GM20431 (cell line): ENCODE data around the gene OR11L1.

Experiments
- in situ Hi-C: fragments of 300-500 bp; cut with MseI, MboI; formaldehyde crosslinking; loops from one replicate; pipeline ENCODE4 v1.15.0; 2020; ENCODE audit warnings: low sequenced_read_pairs; ENCODE audit not compliant: unreplicated experiment

OR11L1 gene, protein sequence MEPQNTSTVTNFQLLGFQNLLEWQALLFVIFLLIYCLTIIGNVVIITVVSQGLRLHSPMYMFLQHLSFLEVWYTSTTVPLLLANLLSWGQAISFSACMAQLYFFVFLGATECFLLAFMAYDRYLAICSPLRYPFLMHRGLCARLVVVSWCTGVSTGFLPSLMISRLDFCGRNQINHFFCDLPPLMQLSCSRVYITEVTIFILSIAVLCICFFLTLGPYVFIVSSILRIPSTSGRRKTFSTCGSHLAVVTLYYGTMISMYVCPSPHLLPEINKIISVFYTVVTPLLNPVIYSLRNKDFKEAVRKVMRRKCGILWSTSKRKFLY

GRCh38 chr1:247841796-247842195 is at the start of gene OR11L1:
TSS of gene OR11L1 (minus strand) at chr1:247841896. CDS start at chr1:247841896, 0 bp downstream.
- in situ Hi-C loops = no loop called here

- in situ Hi-C loops = no loop called here
Measured at GRCh38 chr1:247884797-247885413, 43.2 kb upstream of the OR11L1 start.

GRCh38 chr1:247883346-247883745 is 41.6 kb upstream of the OR11L1 start:
- in situ Hi-C loops = no loop called here

GRCh38 chr1:247865416-247865815 is 23.7 kb upstream of the OR11L1 start:
- in situ Hi-C loops = no loop called here

- in situ Hi-C loops = no loop called here
Measured at GRCh38 chr1:247864644-247865043, 22.9 kb upstream of the OR11L1 start.

DNA sequence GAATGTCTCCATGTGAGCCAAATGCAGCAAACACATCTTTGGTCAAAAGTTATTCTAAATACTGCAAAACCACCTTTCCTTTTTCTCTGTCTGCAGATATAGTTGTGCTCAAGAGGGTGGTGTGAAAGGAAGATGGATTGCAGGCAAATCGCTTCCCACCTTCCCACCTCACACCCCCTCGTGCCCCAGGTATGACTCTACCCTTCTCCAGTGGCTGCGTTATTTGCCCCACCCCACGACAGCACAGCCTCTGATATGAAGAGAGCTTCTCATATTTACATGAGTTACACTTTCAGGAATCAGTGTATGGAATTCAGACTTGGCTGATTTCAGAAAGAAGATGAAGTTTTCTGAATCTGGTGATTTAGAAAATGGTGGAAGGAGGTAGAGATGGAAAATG is 21.1 kb upstream of the OR11L1 start:
- in situ Hi-C loops = no loop called here

DNA sequence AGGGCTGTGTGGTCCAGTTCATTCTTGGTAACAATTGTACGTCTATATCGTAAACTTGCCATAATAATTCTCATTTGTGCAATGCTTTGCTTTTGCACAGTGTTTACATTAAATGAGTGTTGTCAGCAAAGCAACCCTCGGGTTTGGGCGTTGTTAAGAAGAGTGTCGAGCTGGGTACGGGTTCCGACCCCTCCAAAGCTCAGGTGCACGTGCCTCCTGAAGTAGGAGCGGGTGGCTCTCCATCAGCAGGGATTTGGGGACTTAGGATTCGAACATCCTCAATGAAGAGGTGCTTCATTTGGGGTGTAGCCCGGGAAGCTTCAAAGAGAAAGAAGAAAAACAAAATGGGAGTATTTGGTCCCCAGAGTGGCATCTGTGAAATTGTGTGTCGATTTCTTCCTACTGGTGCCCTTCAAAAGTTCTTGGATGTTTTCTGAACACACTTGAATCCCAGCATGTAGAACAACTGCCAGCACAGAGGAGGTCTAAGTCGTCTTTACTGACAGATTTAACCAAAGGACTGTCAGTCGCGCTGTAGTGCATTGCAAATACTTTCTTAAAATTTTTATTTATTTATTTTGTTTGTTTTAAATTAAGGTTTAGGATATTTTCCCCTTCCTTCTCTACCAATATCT is 16.4 kb upstream of the OR11L1 start:
- in situ Hi-C loops = no loop called here

- in situ Hi-C loops = no loop called here
Measured at GRCh38 chr1:247857069-247857984, 15.6 kb upstream of the OR11L1 start, which contains the start of gene TRIM58. TSS of gene TRIM58 (plus strand) at chr1:247857187. CDS start at chr1:247857247, 60 bp downstream.

- in situ Hi-C loops = no loop called here
Measured at GRCh38 chr1:247855911-247856310, 14.2 kb upstream of the OR11L1 start.

GRCh38 chr1:247854899-247855545 is 13.3 kb upstream of the OR11L1 start:
- in situ Hi-C loops = no loop called here

DNA sequence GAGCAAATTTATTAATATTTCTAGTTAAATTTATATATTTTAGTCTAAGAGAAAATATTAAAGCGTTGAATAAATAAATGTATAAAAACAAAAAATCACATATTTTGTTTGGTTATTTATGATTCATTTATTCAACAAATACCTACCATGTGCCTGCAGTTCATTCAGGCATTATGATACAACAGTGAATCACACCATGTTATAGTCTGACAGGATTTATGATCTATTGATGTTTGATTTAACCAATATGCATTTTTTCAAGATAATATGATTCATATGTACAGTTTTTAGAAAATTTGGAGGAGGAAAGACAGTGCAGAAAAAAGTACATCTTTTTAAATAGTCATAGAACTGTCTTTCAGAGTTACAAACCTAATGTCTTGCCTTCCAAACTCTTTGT is 7.9 kb upstream of the OR11L1 start:
- in situ Hi-C loops = no loop called here

- in situ Hi-C loops = no loop called here
Measured at GRCh38 chr1:247848346-247848745, 6.7 kb upstream of the OR11L1 start.

- in situ Hi-C loops = no loop called here
Measured at GRCh38 chr1:247845693-247846017, 4.0 kb upstream of the OR11L1 start.

DNA sequence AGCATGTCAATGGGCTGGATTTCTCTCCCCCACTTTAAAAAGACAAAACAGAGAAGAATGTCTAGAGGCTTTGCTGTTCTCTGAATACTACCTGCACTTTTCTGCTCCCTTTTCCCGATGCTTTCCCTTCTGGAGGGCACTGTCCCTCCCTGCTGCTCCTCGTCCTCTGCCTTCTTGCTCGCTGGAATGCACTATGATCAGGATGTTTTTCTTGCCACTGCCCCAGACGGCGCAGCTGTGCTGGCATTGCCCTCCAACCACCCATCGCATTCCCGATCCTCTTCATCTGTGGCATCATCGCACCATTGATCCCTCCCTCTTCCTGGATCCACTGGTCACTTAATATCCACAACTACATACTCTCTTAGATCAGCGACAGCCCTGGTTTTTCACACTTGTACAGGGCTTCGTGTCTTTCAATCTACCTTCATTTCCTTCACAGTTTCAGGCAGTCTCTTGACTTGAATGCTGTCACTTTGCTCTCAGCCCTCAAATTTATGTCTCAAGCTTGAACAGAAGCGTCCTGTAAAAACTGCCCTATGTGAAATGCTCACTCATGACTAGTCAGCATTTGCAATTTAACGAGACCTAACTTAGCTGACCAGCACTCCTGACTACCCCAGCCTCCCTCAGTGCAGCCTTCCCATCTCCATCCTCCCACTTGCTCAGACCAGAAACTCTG is 3.5 kb upstream of the OR11L1 start:
- in situ Hi-C loops = no loop called here

GRCh38 chr1:247843411-247843810 is 1.7 kb upstream of the OR11L1 start:
- in situ Hi-C loops = no loop called here

- in situ Hi-C loops = no loop called here
Measured at GRCh38 chr1:247840818-247841217, 878 bp downstream of the OR11L1 start.

GRCh38 chr1:247833601-247834000 is 8.1 kb downstream of the OR11L1 start:
- in situ Hi-C loops = no loop called here

DNA sequence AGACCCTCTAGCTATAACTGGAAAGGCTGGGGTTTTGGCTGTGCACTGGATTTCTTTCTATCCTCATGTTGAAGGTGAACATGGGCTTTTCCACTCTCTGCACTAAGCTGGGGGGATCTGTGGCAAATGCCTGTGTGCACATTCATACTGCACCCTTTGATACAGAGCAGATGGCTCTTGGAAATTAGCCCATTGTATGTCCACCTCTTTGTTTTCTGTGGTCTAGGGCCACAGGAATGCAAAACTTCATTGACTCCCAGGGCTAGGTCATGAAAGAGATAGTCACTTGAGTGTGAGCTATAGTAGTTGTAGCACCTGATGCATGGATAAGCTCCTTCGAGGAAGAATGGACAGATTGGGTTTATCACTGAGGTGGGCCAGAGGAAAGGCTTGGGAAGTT is 12.0 kb downstream of the OR11L1 start:
- in situ Hi-C loops = no loop called here

GRCh38 chr1:247825362-247825761 is 16.3 kb downstream of the OR11L1 start:
- in situ Hi-C loops = no loop called here
